Measurements from ENCODE around the gene SCTR.

DNA sequence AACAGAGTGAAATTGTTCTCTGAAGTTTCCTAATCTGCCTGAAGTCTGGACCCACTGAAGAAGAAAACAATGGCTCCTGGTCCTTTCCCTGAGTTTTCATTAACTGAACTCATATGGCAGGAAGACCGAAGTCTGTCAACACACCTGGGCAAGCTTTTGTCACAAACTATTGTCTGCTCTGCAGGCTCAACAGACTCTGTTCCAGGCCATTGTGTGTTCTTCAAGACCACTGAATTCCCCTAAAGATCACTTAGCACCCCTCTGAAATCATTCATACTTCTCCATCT, 99.2 kb downstream of the SCTR start:
- TF ChIP-seq, protein P1, sequence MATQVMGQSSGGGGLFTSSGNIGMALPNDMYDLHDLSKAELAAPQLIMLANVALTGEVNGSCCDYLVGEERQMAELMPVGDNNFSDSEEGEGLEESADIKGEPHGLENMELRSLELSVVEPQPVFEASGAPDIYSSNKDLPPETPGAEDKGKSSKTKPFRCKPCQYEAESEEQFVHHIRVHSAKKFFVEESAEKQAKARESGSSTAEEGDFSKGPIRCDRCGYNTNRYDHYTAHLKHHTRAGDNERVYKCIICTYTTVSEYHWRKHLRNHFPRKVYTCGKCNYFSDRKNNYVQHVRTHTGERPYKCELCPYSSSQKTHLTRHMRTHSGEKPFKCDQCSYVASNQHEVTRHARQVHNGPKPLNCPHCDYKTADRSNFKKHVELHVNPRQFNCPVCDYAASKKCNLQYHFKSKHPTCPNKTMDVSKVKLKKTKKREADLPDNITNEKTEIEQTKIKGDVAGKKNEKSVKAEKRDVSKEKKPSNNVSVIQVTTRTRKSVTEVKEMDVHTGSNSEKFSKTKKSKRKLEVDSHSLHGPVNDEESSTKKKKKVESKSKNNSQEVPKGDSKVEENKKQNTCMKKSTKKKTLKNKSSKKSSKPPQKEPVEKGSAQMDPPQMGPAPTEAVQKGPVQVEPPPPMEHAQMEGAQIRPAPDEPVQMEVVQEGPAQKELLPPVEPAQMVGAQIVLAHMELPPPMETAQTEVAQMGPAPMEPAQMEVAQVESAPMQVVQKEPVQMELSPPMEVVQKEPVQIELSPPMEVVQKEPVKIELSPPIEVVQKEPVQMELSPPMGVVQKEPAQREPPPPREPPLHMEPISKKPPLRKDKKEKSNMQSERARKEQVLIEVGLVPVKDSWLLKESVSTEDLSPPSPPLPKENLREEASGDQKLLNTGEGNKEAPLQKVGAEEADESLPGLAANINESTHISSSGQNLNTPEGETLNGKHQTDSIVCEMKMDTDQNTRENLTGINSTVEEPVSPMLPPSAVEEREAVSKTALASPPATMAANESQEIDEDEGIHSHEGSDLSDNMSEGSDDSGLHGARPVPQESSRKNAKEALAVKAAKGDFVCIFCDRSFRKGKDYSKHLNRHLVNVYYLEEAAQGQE (IDR thresholded peaks at IDR 0.05; ENCODE audit: insufficient replicate concordance, low read depth): no peak
- TF ChIP-seq, protein P2, sequence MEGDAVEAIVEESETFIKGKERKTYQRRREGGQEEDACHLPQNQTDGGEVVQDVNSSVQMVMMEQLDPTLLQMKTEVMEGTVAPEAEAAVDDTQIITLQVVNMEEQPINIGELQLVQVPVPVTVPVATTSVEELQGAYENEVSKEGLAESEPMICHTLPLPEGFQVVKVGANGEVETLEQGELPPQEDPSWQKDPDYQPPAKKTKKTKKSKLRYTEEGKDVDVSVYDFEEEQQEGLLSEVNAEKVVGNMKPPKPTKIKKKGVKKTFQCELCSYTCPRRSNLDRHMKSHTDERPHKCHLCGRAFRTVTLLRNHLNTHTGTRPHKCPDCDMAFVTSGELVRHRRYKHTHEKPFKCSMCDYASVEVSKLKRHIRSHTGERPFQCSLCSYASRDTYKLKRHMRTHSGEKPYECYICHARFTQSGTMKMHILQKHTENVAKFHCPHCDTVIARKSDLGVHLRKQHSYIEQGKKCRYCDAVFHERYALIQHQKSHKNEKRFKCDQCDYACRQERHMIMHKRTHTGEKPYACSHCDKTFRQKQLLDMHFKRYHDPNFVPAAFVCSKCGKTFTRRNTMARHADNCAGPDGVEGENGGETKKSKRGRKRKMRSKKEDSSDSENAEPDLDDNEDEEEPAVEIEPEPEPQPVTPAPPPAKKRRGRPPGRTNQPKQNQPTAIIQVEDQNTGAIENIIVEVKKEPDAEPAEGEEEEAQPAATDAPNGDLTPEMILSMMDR (IDR thresholded peaks at IDR 0.05; ENCODE audit: insufficient read depth, low read length): no peak
- TF ChIP-seq POLR2AphosphoS5 (IDR thresholded peaks at IDR 0.05; ENCODE audit: low read depth) (no peak), GABPA (IDR thresholded peaks at IDR 0.05; ENCODE audit: low read depth) (no peak), SPI1 (IDR thresholded peaks at IDR 0.05; ENCODE audit: borderline replicate concordance, low read depth) (no peak)
